Astrocyte (in vitro differentiated cells and primary cell): ENCODE data around the gene CCDC71. TPM values are rescaled to one million over a fixed set of nuclear protein-coding genes. Genes with fewer than 3 reads are reported as not detected.

Source experiments
- DNase-seq: peaks from one replicate; pipeline ENCODE4 v3.0.0-alpha.2; 2010; ENCODE audit warnings: low read depth
- FAIRE-seq: peaks from 2 replicates; lab custom pipeline; 2011; peaks lifted over from hg19 to GRCh38; lab: Jason Lieb, UNC
- H2AFZ ChIP-seq: 2 replicates; pipeline ENCODE4 v1.6.0; 2012; ENCODE audit warnings: low read depth, low read length, inconsistent platforms
- H3K27ac ChIP-seq: 2 replicates; pipeline ENCODE4 v1.5.1; 2011; ENCODE audit warnings: low read depth, low read length, inconsistent platforms
- H3K27me3 ChIP-seq: 2 replicates; pipeline ENCODE4 v1.6.0; 2011; ENCODE audit warnings: low read length, inconsistent platforms; ENCODE audit not compliant: insufficient read depth
- H3K36me3 ChIP-seq: 2 replicates; pipeline ENCODE4 v1.5.1; 2011; ENCODE audit warnings: low read length, inconsistent platforms; ENCODE audit not compliant: insufficient read depth
- H3K4me1 ChIP-seq: 2 replicates; pipeline ENCODE4 v1.5.1; 2011; ENCODE audit warnings: low read length, inconsistent platforms; ENCODE audit not compliant: insufficient read depth
- H3K4me2 ChIP-seq: 2 replicates; pipeline ENCODE4 v1.6.0; 2012; ENCODE audit warnings: low read length, inconsistent platforms
- H3K4me3 ChIP-seq: 2 replicates; pipeline ENCODE4 v1.5.1; 2011; ENCODE audit warnings: low read depth, mild to moderate bottlenecking, low read length, inconsistent platforms; ENCODE audit not compliant: insufficient read depth
- H3K79me2 ChIP-seq: 2 replicates; pipeline ENCODE4 v1.6.0; 2012; ENCODE audit warnings: mild to moderate bottlenecking, low read length, inconsistent platforms; ENCODE audit not compliant: insufficient read depth
- H3K9ac ChIP-seq: 2 replicates; pipeline ENCODE4 v1.6.0; 2012; ENCODE audit warnings: mild to moderate bottlenecking, low read length, inconsistent platforms
- H3K9me3 ChIP-seq: 2 replicates; pipeline ENCODE4 v1.5.1; 2012; ENCODE audit warnings: low read depth, mild to moderate bottlenecking, low read length, inconsistent platforms; ENCODE audit not compliant: insufficient read depth
- H4K20me1 ChIP-seq: 2 replicates; pipeline ENCODE4 v1.6.0; 2012; ENCODE audit warnings: low read length, inconsistent platforms; ENCODE audit not compliant: insufficient read depth
- H3K27ac Mint-ChIP-seq: one replicate; pipeline ENCODE4 v1.8.0; 2021; ENCODE audit warnings: mild to moderate bottlenecking, mixed read lengths; ENCODE audit not compliant: unreplicated experiment
- H3K27me3 Mint-ChIP-seq: one replicate; pipeline ENCODE4 v1.8.0; 2021; ENCODE audit warnings: low read depth, mixed read lengths; ENCODE audit not compliant: unreplicated experiment
- H3K36me3 Mint-ChIP-seq: one replicate; pipeline ENCODE4 v1.8.0; 2021; ENCODE audit warnings: low read depth, mixed read lengths; ENCODE audit not compliant: unreplicated experiment
- H3K4me1 Mint-ChIP-seq: one replicate; pipeline ENCODE4 v1.8.0; 2021; ENCODE audit warnings: low read depth, mixed read lengths; ENCODE audit not compliant: unreplicated experiment
- H3K4me3 Mint-ChIP-seq: one replicate; pipeline ENCODE4 v1.8.0; 2021; ENCODE audit warnings: mild to moderate bottlenecking, moderate library complexity, mixed read lengths; ENCODE audit not compliant: unreplicated experiment
- H3K9me3 Mint-ChIP-seq: one replicate; pipeline ENCODE4 v1.8.0; 2021; ENCODE audit warnings: mild to moderate bottlenecking, mixed read lengths; ENCODE audit not compliant: unreplicated experiment
- CTCF ChIP-seq: IDR thresholded peaks from 2 replicates; pipeline ENCODE4 v1.5.1; 2011; ENCODE audit warnings: low read depth, mild to moderate bottlenecking, inconsistent platforms, low read length, moderate library complexity; ENCODE audit not compliant: insufficient read depth
- EZH2 ChIP-seq: IDR thresholded peaks from 2 replicates; pipeline ENCODE4 v1.6.1; 2012; ENCODE audit warnings: mild to moderate bottlenecking, low read length, inconsistent platforms; ENCODE audit not compliant: insufficient read depth
- total RNA-seq: library from RNA; stranded (reverse); gene quantifications from 2 replicates; pipeline ENCODE4 v1.2.1, GENCODE V29; 2021

CCDC71 gene
- total RNA-seq, 1 donor from 2014 or later = 18.5 TPM

GRCh38 chr3:49174397-49174985 is 8.4 kb upstream of the CCDC71 start:
- peaks cover 3% of the 10 kb centered on the region for H3K9me3 Mint-ChIP-seq
- H3K27me3 Mint-ChIP-seq = peaks cover 4% of the 10 kb centered on the region
- no peak for TF ChIP-seq EZH2
- no peak for TF ChIP-seq CTCF
- no peaks in the 10 kb centered on the region for H3K9me3 ChIP-seq
- H2AFZ ChIP-seq = no peak overlapping the region
- H3K27me3 ChIP-seq = no peaks in the 10 kb centered on the region
- H3K36me3 ChIP-seq = no peaks in the 10 kb centered on the region
- peak overlapping the region; percentile 98 for H3K4me2 ChIP-seq
- H3K27ac ChIP-seq = no peak overlapping the region
- H4K20me1 ChIP-seq = peaks cover 34% of the 10 kb centered on the region
- H3K27ac Mint-ChIP-seq = no peak overlapping the region
- peaks cover 16% of the 10 kb centered on the region for H3K4me1 Mint-ChIP-seq
- no peak overlapping the region for H3K9ac ChIP-seq
- H3K79me2 ChIP-seq = peaks cover 12% of the 10 kb centered on the region
- H3K4me3 ChIP-seq = no peak overlapping the region
- FAIRE-seq = no peak
- DNase-seq = no peak
- H3K4me1 ChIP-seq = peaks cover 38% of the 10 kb centered on the region
- H3K4me3 Mint-ChIP-seq = no peak overlapping the region
- H3K36me3 Mint-ChIP-seq = peaks cover 28% of the 10 kb centered on the region

- peaks cover 12% of the 10 kb centered on the region for H3K79me2 ChIP-seq
- no peaks in the 10 kb centered on the region for H3K9me3 ChIP-seq
- TF ChIP-seq CTCF (no peak), EZH2 (no peak)
- peak overlapping the region; percentile 98 for H3K4me2 ChIP-seq
- H3K36me3 Mint-ChIP-seq = peaks cover 24% of the 10 kb centered on the region
- no peaks in the 10 kb centered on the region for H3K27me3 ChIP-seq
- no peak overlapping the region for H3K27ac ChIP-seq
- DNase-seq (peak; percentile 27), FAIRE-seq (no peak)
- peaks cover under 1% of the 10 kb centered on the region for H3K27me3 Mint-ChIP-seq
- H3K9me3 Mint-ChIP-seq = no peaks in the 10 kb centered on the region
- peak overlapping the region; percentile 81 for H3K27ac Mint-ChIP-seq
- peak overlapping the region; percentile 5 for H3K4me3 ChIP-seq
- H4K20me1 ChIP-seq = peaks cover 34% of the 10 kb centered on the region
- peak overlapping the region; percentile 8 for H3K9ac ChIP-seq
- no peaks in the 10 kb centered on the region for H3K36me3 ChIP-seq
- H2AFZ ChIP-seq = no peak overlapping the region
- peaks cover 16% of the 10 kb centered on the region for H3K4me1 Mint-ChIP-seq
- peaks cover 38% of the 10 kb centered on the region for H3K4me1 ChIP-seq
- peak overlapping the region; percentile 77 for H3K4me3 Mint-ChIP-seq
Measured at GRCh38 chr3:49173792-49174170, 7.7 kb upstream of the CCDC71 start.

- no peak for DNase-seq
- Mint-ChIP-seq H3K4me1 (peaks cover 16% of the 10 kb centered on the region), H3K9me3 (no peaks in the 10 kb centered on the region), H3K27ac (peak overlapping the region; percentile 81), H3K36me3 (peaks cover 19% of the 10 kb centered on the region), H3K4me3 (peak overlapping the region; percentile 87), H3K27me3 (no peaks in the 10 kb centered on the region)
- peaks cover 38% of the 10 kb centered on the region for H3K4me1 ChIP-seq
- H3K4me3 ChIP-seq = peak overlapping the region; percentile 5
- TF ChIP-seq EZH2 (no peak), CTCF (no peak)
- H3K27ac ChIP-seq = no peak overlapping the region
- no peak for FAIRE-seq
- H3K27me3 ChIP-seq = no peaks in the 10 kb centered on the region
- no peaks in the 10 kb centered on the region for H3K36me3 ChIP-seq
- no peak overlapping the region for H2AFZ ChIP-seq
- H3K9me3 ChIP-seq = no peaks in the 10 kb centered on the region
- peaks cover 12% of the 10 kb centered on the region for H3K79me2 ChIP-seq
- peak overlapping the region; percentile 98 for H3K4me2 ChIP-seq
- peaks cover 34% of the 10 kb centered on the region for H4K20me1 ChIP-seq
- H3K9ac ChIP-seq = peak overlapping the region; percentile 8
Measured at GRCh38 chr3:49173116-49173791, 7.1 kb upstream of the CCDC71 start.
